H1 (cell line): ENCODE measurements around the gene IL21R. TPM values are rescaled to one million over a fixed set of nuclear protein-coding genes. Genes with fewer than 3 reads are reported as not detected.

Experiments used
- CTCF ChIA-PET: fragments of 300-600 bp; sonication (Branson Sonifier 250); formaldehyde crosslinking; loops from one replicate; lab custom pipeline; 2021; ENCODE audit not compliant: partially characterized antibody; lab: Charles Lee
- POLR2A ChIA-PET: fragments of 300-600 bp; sonication (Branson Sonifier 250); formaldehyde crosslinking; loops from one replicate; lab custom pipeline; 2021; ENCODE audit warnings: inconsistent platforms; ENCODE audit not compliant: partially characterized antibody; lab: Charles Lee
- DNase-seq, 2 experiments: peaks; one replicate each; pipeline versions ENCODE4 v3.0.0 to v3.0.0-alpha.2; 2010 to 2022; ENCODE audit warnings: low spot score in 2 of 2, low read depth in 1 of 2, mixed read lengths in 1 of 2
- FAIRE-seq: peaks from 2 replicates; lab custom pipeline; 2011; peaks lifted over from hg19 to GRCh38; lab: Jason Lieb, UNC
- H2AFZ ChIP-seq: 2 replicates; pipeline ENCODE4 v1.8.1; 2012; ENCODE audit warnings: low read length, inconsistent platforms
- H2AK5ac ChIP-seq: 2 replicates; pipeline ENCODE4 v1.6.1; 2013; ENCODE audit warnings: low read depth, low read length
- H2BK120ac ChIP-seq: replicated peaks from 2 replicates; pipeline ENCODE3; 2013; ENCODE audit warnings: low read depth, low read length, inconsistent platforms
- H2BK12ac ChIP-seq: 2 replicates; pipeline ENCODE4 v1.6.1; 2013; ENCODE audit warnings: low read depth, low read length
- H2BK15ac ChIP-seq: 2 replicates; pipeline ENCODE4 v1.6.1; 2013; ENCODE audit warnings: low read length
- H2BK20ac ChIP-seq: 2 replicates; pipeline ENCODE4 v1.6.1; 2013; ENCODE audit warnings: low read length
- H2BK5ac ChIP-seq: 2 replicates; pipeline ENCODE4 v1.6.1; 2013; ENCODE audit warnings: low read depth, low read length
- H3K14ac ChIP-seq: 2 replicates; pipeline ENCODE4 v1.6.1; 2013; ENCODE audit warnings: inconsistent platforms; ENCODE audit not compliant: insufficient read length
- H3K18ac ChIP-seq: 2 replicates; pipeline ENCODE4 v1.6.1; 2013; ENCODE audit warnings: low read length; ENCODE audit errors: extremely low read depth
- H3K23ac ChIP-seq: 2 replicates; pipeline ENCODE4 v1.6.1; 2013; ENCODE audit warnings: inconsistent platforms; ENCODE audit not compliant: insufficient read length
- H3K23me2 ChIP-seq: 2 replicates; pipeline ENCODE4 v1.6.1; 2013; ENCODE audit warnings: low read depth, low read length
- H3K27ac ChIP-seq: 2 replicates; pipeline ENCODE4 v1.6.1; 2011; ENCODE audit warnings: low read depth, low read length, inconsistent platforms
- H3K27me3 ChIP-seq, 4 experiments: replicated peaks in 1 of 4; 1 replicate in 1 of 4; 2 replicates in 3 of 4; pipeline versions ENCODE4 v1.6.1 to v1.8.1; 2011 to 2013; ENCODE audit warnings: low read length in 3 of 4, mild to moderate bottlenecking in 3 of 4, inconsistent platforms in 2 of 4, mixed read lengths in 2 of 4, moderate library complexity in 1 of 4; ENCODE audit not compliant: control insufficient read depth in 3 of 4, insufficient read depth in 3 of 4; ENCODE audit errors: extremely low read depth in 1 of 4
- H3K36me3 ChIP-seq, 4 experiments: 2 replicates each; pipeline versions ENCODE4 v1.6.1 to v1.8.1; 2011 to 2013; ENCODE audit warnings: mild to moderate bottlenecking in 4 of 4, low read length in 3 of 4, moderate library complexity in 2 of 4, control low read depth in 1 of 4, inconsistent platforms in 1 of 4; ENCODE audit not compliant: insufficient read depth in 4 of 4, control insufficient read depth in 2 of 4
- H3K4ac ChIP-seq: replicated peaks from 2 replicates; pipeline ENCODE3; 2013; ENCODE audit warnings: low read length, low read depth, mixed read lengths, inconsistent platforms; ENCODE audit not compliant: insufficient read length
- H3K4me1 ChIP-seq, 4 experiments: replicated peaks in 1 of 4; 1 replicate in 1 of 4; 2 replicates in 3 of 4; pipeline versions ENCODE4 v1.6.1 to v1.8.1; 2011 to 2013; ENCODE audit warnings: low read length in 3 of 4, inconsistent platforms in 2 of 4, mixed read lengths in 1 of 4; ENCODE audit not compliant: insufficient read depth in 4 of 4, control insufficient read depth in 3 of 4
- H3K4me2 ChIP-seq, 2 experiments: 2 replicates each; pipeline versions ENCODE4 v1.6.1 to v1.8.1; 2011 to 2013; ENCODE audit warnings: low read depth in 2 of 2, low read length in 2 of 2, control low read depth in 1 of 2, inconsistent platforms in 1 of 2, mild to moderate bottlenecking in 1 of 2; ENCODE audit not compliant: insufficient read depth in 1 of 2
- H3K4me3 ChIP-seq, 4 experiments: fragments of 200-600, 300-600 bp in 1 of 4; sonication (generic), shearing (Covaris generic), sonication (Bioruptor Twin) in 1 of 4; 2 replicates each; pipeline versions ENCODE4 v1.5.1 to v1.8.1; 2011 to 2016; ENCODE audit warnings: low read length in 4 of 4, low read depth in 3 of 4, control low read depth in 2 of 4, inconsistent platforms in 2 of 4, mild to moderate bottlenecking in 2 of 4, mixed read lengths in 1 of 4, moderate library complexity in 1 of 4; ENCODE audit not compliant: insufficient read depth in 2 of 4; ENCODE audit errors: extremely low read depth in 1 of 4
- H3K56ac ChIP-seq: replicated peaks from 2 replicates; pipeline ENCODE3; 2013; ENCODE audit warnings: low read depth, mild to moderate bottlenecking, mixed read lengths, low read length, inconsistent platforms; ENCODE audit not compliant: insufficient read length
- H3K79me1 ChIP-seq: 2 replicates; pipeline ENCODE4 v1.6.1; 2013; ENCODE audit warnings: low read depth, low read length, control low read depth
- H3K79me2 ChIP-seq, 2 experiments: 2 replicates each; pipeline versions ENCODE4 v1.6.1 to v1.8.1; 2012 to 2013; ENCODE audit warnings: low read length in 2 of 2, mild to moderate bottlenecking in 2 of 2, inconsistent platforms in 1 of 2; ENCODE audit not compliant: insufficient read depth in 2 of 2, control insufficient read depth in 1 of 2
- H3K9ac ChIP-seq, 4 experiments: replicated peaks in 1 of 4; 1 replicate in 1 of 4; 2 replicates in 3 of 4; pipeline versions ENCODE4 v1.6.1 to v1.8.1; 2011 to 2013; ENCODE audit warnings: low read depth in 3 of 4, low read length in 3 of 4, control low read depth in 2 of 4, mild to moderate bottlenecking in 2 of 4, moderate library complexity in 2 of 4, inconsistent platforms in 1 of 4; ENCODE audit errors: extremely low read depth in 1 of 4
- H3K9me3 ChIP-seq, 2 experiments: 2 replicates each; pipeline versions ENCODE4 v1.6.1 to v1.8.1; 2012 to 2013; ENCODE audit warnings: mild to moderate bottlenecking in 2 of 2, moderate library complexity in 2 of 2, control low read depth in 1 of 2, inconsistent platforms in 1 of 2, low read depth in 1 of 2, low read length in 1 of 2, mixed read lengths in 1 of 2; ENCODE audit not compliant: insufficient read depth in 2 of 2
- H4K20me1 ChIP-seq, 2 experiments: replicated peaks in 1 of 2; 2 replicates each; pipeline versions ENCODE3 to v1.8.1; 2011 to 2013; ENCODE audit warnings: inconsistent platforms in 2 of 2, low read length in 2 of 2, mild to moderate bottlenecking in 1 of 2; ENCODE audit not compliant: insufficient read depth in 2 of 2, control insufficient read depth in 1 of 2
- H4K5ac ChIP-seq: 2 replicates; pipeline ENCODE4 v1.6.1; 2013; ENCODE audit warnings: low read length, low read depth, mixed read lengths, inconsistent platforms; ENCODE audit not compliant: insufficient read length
- H4K8ac ChIP-seq: 2 replicates; pipeline ENCODE4 v1.8.0; 2013; ENCODE audit warnings: mild to moderate bottlenecking, moderate library complexity, low read length, inconsistent platforms; ENCODE audit not compliant: insufficient read depth; ENCODE audit errors: extremely low read depth
- H4K91ac ChIP-seq: replicated peaks from 2 replicates; pipeline ENCODE3; 2013; ENCODE audit warnings: low read length, mixed read lengths, inconsistent platforms; ENCODE audit not compliant: insufficient read length
- ATF3 ChIP-seq: IDR thresholded peaks from 2 replicates; pipeline ENCODE4 v1.6.1; 2011; ENCODE audit warnings: low read depth, mild to moderate bottlenecking, low read length; ENCODE audit not compliant: insufficient read depth
- CBX8 ChIP-seq: fragments of 300-800, 300-1000 bp; sonication (generic); IDR thresholded peaks from 2 replicates; pipeline ENCODE4 v1.7.1; 2016; ENCODE audit warnings: low read depth, low read length, borderline replicate concordance
- E2F6 ChIP-seq: IDR thresholded peaks from 2 replicates; pipeline ENCODE4 v1.6.1; 2012; ENCODE audit warnings: inconsistent platforms
- FOSL1 ChIP-seq: IDR thresholded peaks from 2 replicates; pipeline ENCODE4 v1.6.1; 2011; ENCODE audit warnings: mild to moderate bottlenecking, low read depth, low read length, moderate library complexity; ENCODE audit not compliant: insufficient read depth
- HDAC2 ChIP-seq, 2 experiments: fragments of 300-600 bp in 1 of 2; sonication (generic) in 1 of 2; IDR thresholded peaks; 2 replicates each; pipeline ENCODE4 v1.6.1; 2011 to 2012; ENCODE audit warnings: low read depth in 2 of 2, low read length in 2 of 2, mild to moderate bottlenecking in 2 of 2, moderate library complexity in 2 of 2, borderline replicate concordance in 1 of 2, inconsistent platforms in 1 of 2
- RAD21 ChIP-seq, 2 experiments: IDR thresholded peaks in 1 of 2; conservative IDR thresholded peaks in 1 of 2; 2 replicates each; pipeline ENCODE4 v1.6.1; 2011; ENCODE audit warnings: low read depth in 2 of 2, low read length in 2 of 2, improper control_type of control experiment in 1 of 2, inconsistent platforms in 1 of 2, mild to moderate bottlenecking in 1 of 2, moderate library complexity in 1 of 2
- RXRA ChIP-seq: IDR thresholded peaks from 2 replicates; pipeline ENCODE4 v1.6.1; 2011; ENCODE audit warnings: low read depth, mild to moderate bottlenecking, low read length, moderate library complexity; ENCODE audit not compliant: insufficient read depth
- USF2 ChIP-seq: IDR thresholded peaks from 2 replicates; pipeline ENCODE4 v1.6.1; 2011; ENCODE audit warnings: low read length, improper control_type of control experiment
- WGBS, 2 experiments: shearing (Covaris generic) in 1 of 2; methylation state at CpG; one replicate each; pipeline versions ENCODE4 v1.1.6 to v1.1.7; 2013 to 2015; ENCODE audit warnings: low lambda C conversion rate in 2 of 2, mixed read lengths in 2 of 2, inconsistent platforms in 1 of 2, low coverage in 1 of 2, missing lambda C conversion rate in 1 of 2; ENCODE audit not compliant: insufficient replicate concordance in 2 of 2, insufficient coverage in 1 of 2, insufficient read length in 1 of 2; ENCODE audit errors: extremely low coverage in 1 of 2, missing lambda C conversion rate in 1 of 2; 5-methylcytosine and 5-hydroxymethylcytosine counted together
- polyA plus RNA-seq, 7 experiments: library from polyadenylated mRNA; depleted of rRNA in 3 of 7; stranded (reverse) in 5 of 7; unstranded in 2 of 7; fragments of >200 nt in 5 of 7; fragments of 200-250 nt in 2 of 7; gene quantifications; 1 replicate in 5 of 7; 2 replicates in 1 of 7; 4 replicates in 1 of 7; pipeline versions ENCODE4 v1.2.1 to v1.2.3, GENCODE V29; 2011 to 2013; ENCODE audit warnings: missing spikeins in 2 of 7, mixed read lengths in 2 of 7
- total RNA-seq: library from RNA; stranded (reverse); fragmentation: NEBNext Ultra II Directional; extraction: Animal tissue kit (Norgen Biotek cat#: 25700); gene quantifications from 2 replicates; pipeline ENCODE4 v1.2.1, GENCODE V29; 2021

The IL21R gene
- total and polyA plus RNA-seq, 2 of the 8 experiments (the other 6 are each of a cell fraction or from before 2014, with no cell fraction given), result 0.34 to 0.70 TPM

GRCh38 chr16:27369806-27370205, 32.2 kb upstream of the IL21R start:
- H4K8ac ChIP-seq, result no peak overlapping the region
- no peak overlapping the region for H4K5ac ChIP-seq
- no peaks in the 10 kb centered on the region for H3K9me3 ChIP-seq
- no peak overlapping the region for H3K18ac ChIP-seq
- TF ChIP-seq USF2 (no peak), RXRA (no peak), FOSL1 (no peak), RAD21 (IDR thresholded peaks at IDR 0.05 in 1 of 2, conservative IDR thresholded peaks at IDR 0.05 in 1 of 2; ENCODE audit: low read depth in 2 of 2, low read length in 2 of 2) (no peak), E2F6 (no peak), HDAC2 (IDR thresholded peaks at IDR 0.05; ENCODE audit: borderline replicate concordance in 1 of 2, low read depth in 2 of 2, low read length in 2 of 2) (no peak), ATF3 (no peak), CBX8 (no peak)
- H4K20me1 ChIP-seq, result no peaks in the 10 kb centered on the region
- H2BK15ac ChIP-seq, result 0 out of 2 replicates have a peak overlapping the region, but pooled peaks have one; percentile 40
- H3K23ac ChIP-seq, result no peak overlapping the region
- POLR2A ChIA-PET, result no interaction called here
- no peak overlapping the region for H3K4me3 ChIP-seq
- no peak overlapping the region for H2AK5ac ChIP-seq
- H2BK12ac ChIP-seq, result no peak overlapping the region
- H3K79me2 ChIP-seq, result no peaks in the 10 kb centered on the region
- H3K27ac ChIP-seq, result no peak overlapping the region
- no peaks in the 10 kb centered on the region for H3K79me1 ChIP-seq
- no peak overlapping the region for H2AFZ ChIP-seq
- H2BK5ac ChIP-seq, result no peak overlapping the region
- no peak overlapping the region for H3K4ac ChIP-seq
- peaks cover 0 to 2% (median 0%) of the 10 kb centered on the region in 4 experiments; a peak in 3 of 7 replicates for H3K4me1 ChIP-seq
- H3K9ac ChIP-seq, result no peak overlapping the region
- WGBS, 2 experiments, result 94% methylated on average over 3 of the region's 3 CpGs; no CpG with 5 or more reads in 1 of the 2 experiments
- FAIRE-seq (no peak), DNase-seq (no peak)
- H2BK20ac ChIP-seq, result no peak overlapping the region
- no peaks in the 10 kb centered on the region for H3K23me2 ChIP-seq
- CTCF ChIA-PET, result interaction anchor here (1.3 to 8.6 kb wide), 6 partner anchors 14 to 190 kb away, joined by 3 to 241 read pairs (median 32); no protein-coding TSS in a partner anchor
- H3K27me3 ChIP-seq, result no peaks in the 10 kb centered on the region
- no peak overlapping the region for H3K14ac ChIP-seq
- H4K91ac ChIP-seq, result no peak overlapping the region
- no peak overlapping the region for H2BK120ac ChIP-seq
- no peak overlapping the region for H3K4me2 ChIP-seq
- H3K36me3 ChIP-seq, result no peaks in the 10 kb centered on the region
- no peak overlapping the region for H3K56ac ChIP-seq
